T-cell (primary cell): Measurements from ENCODE around the gene CACNA1F. TPM values are rescaled to one million over a fixed set of nuclear protein-coding genes. Genes with fewer than 3 reads are reported as not detected.
"Not testable (repeated sequence)": the region's sequence is repeated elsewhere in the genome, so short reads cannot be mapped to it uniquely, and the experiment has no call there.

Experiments
- ATAC-seq, 4 experiments: fragments of 200-7000 bp in 3 of 4; fragments of 150-1000 bp in 1 of 4; cut with Tn5 transposase; replicated peaks in 1 of 4; 1 replicate in 3 of 4; 2 replicates in 1 of 4; pipeline ENCODE4 v1.10.0; 2021; ENCODE audit warnings: moderate library complexity in 3 of 4, mild to moderate bottlenecking in 2 of 4, moderate number of reproducible peaks in 1 of 4
- CTCF ChIA-PET, 2 donors: fragments of 300-600 bp; sonication (Branson Sonifier 250); formaldehyde crosslinking; loops; one replicate each; lab custom pipeline; 2022; ENCODE audit warnings: antibody characterized with exemption in 2 of 2; lab: Charles Lee
- POLR2A ChIA-PET, 2 donors: fragments of 300-600 bp; sonication (Branson Sonifier 250); formaldehyde crosslinking; loops; one replicate each; lab custom pipeline; 2022; ENCODE audit warnings: antibody characterized with exemption in 2 of 2; lab: Charles Lee
- DNase-seq, 35 experiments: peaks; one replicate each; pipeline versions ENCODE4 v3.0.0 to v3.0.0-alpha.2; 2013 to 2023
- H3K27ac ChIP-seq: one replicate; pipeline ENCODE4 v1.5.1; 2013; ENCODE audit warnings: low read length
- H3K27me3 ChIP-seq, 2 experiments: replicated peaks in 1 of 2; 1 replicate in 1 of 2; 2 replicates in 1 of 2; pipeline versions ENCODE4 v1.6.1 to v1.7.0; 2013; ENCODE audit warnings: low read length in 1 of 2, mixed read lengths in 1 of 2; ENCODE audit not compliant: control insufficient read depth in 2 of 2, insufficient read depth in 2 of 2; ENCODE audit errors: extremely low read depth in 1 of 2
- H3K36me3 ChIP-seq, 2 donors: 1 replicate in 1 of 2; 2 replicates in 1 of 2; pipeline versions ENCODE4 v1.6.1 to v1.7.0; 2013; ENCODE audit warnings: low read length in 1 of 2; ENCODE audit not compliant: control insufficient read depth in 2 of 2, insufficient read depth in 1 of 2; ENCODE audit errors: extremely low read depth in 1 of 2
- H3K4me1 ChIP-seq, 2 experiments: 1 replicate in 1 of 2; 2 replicates in 1 of 2; pipeline versions ENCODE4 v1.6.1 to v1.7.0; 2013; ENCODE audit warnings: low read length in 2 of 2, mixed read lengths in 1 of 2; ENCODE audit not compliant: insufficient read depth in 2 of 2, control insufficient read depth in 1 of 2; ENCODE audit errors: extremely low read depth in 1 of 2
- H3K4me3 ChIP-seq, 2 donors: 1 replicate in 1 of 2; 2 replicates in 1 of 2; pipeline versions ENCODE4 v1.5.1 to v1.7.0; 2013; ENCODE audit warnings: mild to moderate bottlenecking in 2 of 2, low read length in 1 of 2, moderate library complexity in 1 of 2; ENCODE audit not compliant: control insufficient read depth in 1 of 2; ENCODE audit errors: extremely low read depth in 1 of 2
- H3K9me3 ChIP-seq: 2 replicates; pipeline ENCODE4 v1.7.0; 2013
- H3K27ac Mint-ChIP-seq, 2 donors: one replicate each; pipeline ENCODE4 v1.8.0; 2020 to 2021; ENCODE audit warnings: mild to moderate bottlenecking in 2 of 2, mixed read lengths in 2 of 2
- H3K27me3 Mint-ChIP-seq, 2 donors: one replicate each; pipeline ENCODE4 v1.8.0; 2021 to 2022; ENCODE audit warnings: mixed read lengths in 2 of 2
- H3K36me3 Mint-ChIP-seq: one replicate; pipeline ENCODE4 v1.8.0; 2021; ENCODE audit warnings: mixed read lengths
- H3K4me1 Mint-ChIP-seq, 3 donors: one replicate each; pipeline ENCODE4 v1.8.0; 2020 to 2022; ENCODE audit warnings: mixed read lengths in 3 of 3, mild to moderate bottlenecking in 1 of 3
- H3K4me3 Mint-ChIP-seq, 3 donors: one replicate each; pipeline ENCODE4 v1.8.0; 2020 to 2022; ENCODE audit warnings: mild to moderate bottlenecking in 3 of 3, mixed read lengths in 3 of 3, moderate library complexity in 3 of 3
- H3K9me3 Mint-ChIP-seq, 3 donors: one replicate each; pipeline ENCODE4 v1.8.0; 2020 to 2022; ENCODE audit warnings: mixed read lengths in 3 of 3
- WGBS: methylation state at CpG from one replicate; pipeline ENCODE4 v1.1.5; 2013; ENCODE audit warnings: missing lambda C conversion rate; ENCODE audit not compliant: insufficient coverage; 5-methylcytosine and 5-hydroxymethylcytosine counted together
- total RNA-seq, 35 experiments: library from RNA in 6 of 35; stranded (reverse) in 6 of 35; fragments of 120-200 nt in 1 of 35; gene quantifications; one replicate each; pipeline versions ENCODE4 v1.2.1 to v1.2.4 and lab custom pipeline; 2013 to 2026

The CACNA1F gene
- total RNA-seq, 5 donors from 2014 or later (not counting 1 experiment from before 2014, with no cell fraction given) = 1.4 to 1.9 (median 1.6) TPM

DNA sequence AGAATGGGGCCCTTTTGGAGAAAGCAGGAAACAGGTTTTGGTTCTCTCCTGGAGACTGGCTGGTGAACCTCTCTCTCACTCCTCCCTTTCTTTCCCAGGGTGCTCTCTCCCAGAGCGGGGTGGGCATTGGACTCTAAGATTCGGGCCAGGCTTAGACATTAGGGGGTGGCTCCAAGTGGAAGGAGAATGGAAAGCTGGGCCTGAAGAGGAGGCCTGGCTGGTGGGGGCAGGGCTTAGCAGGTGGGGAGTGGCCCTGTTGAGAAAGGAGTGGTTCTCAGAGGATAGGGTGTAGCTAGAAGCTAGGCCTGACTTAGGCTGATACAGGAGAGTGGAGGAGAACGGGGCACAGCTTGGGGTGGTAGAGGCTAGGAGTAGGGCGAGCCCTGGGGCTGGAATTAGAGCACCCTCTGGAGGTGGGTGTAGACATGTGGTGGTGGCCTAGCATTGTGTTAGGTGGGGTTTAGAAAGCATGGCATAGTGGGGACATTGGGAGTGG, 55.8 kb downstream of the CACNA1F start:
- H3K4me3 Mint-ChIP-seq = no peak overlapping the region
- H3K36me3 ChIP-seq = peaks cover 5 to 24% of the 10 kb centered on the region in 2 donors

GRCh38 chrX:49176421-49177326, 56.5 kb downstream of the CACNA1F start:
- Histone ChIP-seq H3K9me3 (no peaks in the 10 kb centered on the region), H3K4me1 (peaks cover 0 to 17% of the 10 kb centered on the region in 2 experiments), H3K27ac (no peak overlapping the region), H3K36me3 (peaks cover 5 to 24% of the 10 kb centered on the region in 2 donors), H3K27me3 (no peaks in the 10 kb centered on the region), H3K4me3 (no peak overlapping the region)
- Mint-ChIP-seq H3K27ac (peak overlapping the region in 1 of 2 donors; percentile 67), H3K4me1 (peaks cover 10 to 31% (median 20%) of the 10 kb centered on the region in 3 donors), H3K9me3 (no peaks in the 10 kb centered on the region), H3K36me3 (peaks cover 28% of the 10 kb centered on the region), H3K4me3 (no peak overlapping the region), H3K27me3 (no peaks in the 10 kb centered on the region)
- POLR2A ChIA-PET = no interaction called here
- 83% methylated on average over 15 of the region's 27 CpGs for WGBS
- CTCF ChIA-PET = no interaction called here
- DNase-seq (no peak), ATAC-seq (no peak)

More for the DNA sequence above, 55.8 kb downstream of the CACNA1F start:
- peak; percentile 62 to 77 (median 72) for ATAC-seq
- Mint-ChIP-seq H3K4me1 (peaks cover 10 to 29% (median 20%) of the 10 kb centered on the region in 3 donors), H3K27ac (peak overlapping the region; percentile 36 to 69), H3K36me3 (peaks cover 31% of the 10 kb centered on the region), H3K27me3 (no peaks in the 10 kb centered on the region), H3K9me3 (no peaks in the 10 kb centered on the region)
- H3K4me3 ChIP-seq = no peak overlapping the region
- H3K27me3 ChIP-seq = no peaks in the 10 kb centered on the region
- peaks cover 0 to 17% of the 10 kb centered on the region in 2 experiments for H3K4me1 ChIP-seq
- WGBS = no CpG with 5 or more reads among the region's 4 CpGs
- H3K9me3 ChIP-seq = no peaks in the 10 kb centered on the region
- ChIA-PET POLR2A (interaction anchor here in 1 of 2 donors (0.6 kb wide), 1 partner anchor 57 kb away, joined by 3 read pairs; no protein-coding TSS in a partner anchor), CTCF (no interaction called here)
- peak in 1 of 35 experiments; percentile 42 for DNase-seq
- H3K27ac ChIP-seq = no peak overlapping the region

- POLR2A ChIA-PET = no interaction called here
- peak overlapping the region in 1 of 2 donors; percentile 36 for H3K27ac Mint-ChIP-seq
- Histone ChIP-seq H3K4me3 (no peak overlapping the region), H3K27ac (no peak overlapping the region), H3K4me1 (peaks cover 0 to 20% of the 10 kb centered on the region in 2 experiments), H3K36me3 (peaks cover 5 to 24% of the 10 kb centered on the region in 2 donors), H3K27me3 (no peaks in the 10 kb centered on the region), H3K9me3 (no peaks in the 10 kb centered on the region)
- peak overlapping the region in 1 of 3 donors; percentile 3 for H3K4me3 Mint-ChIP-seq
- DNase-seq (no peak), ATAC-seq (no peak)
- H3K4me1 Mint-ChIP-seq = peaks cover 10 to 31% (median 20%) of the 10 kb centered on the region in 3 donors
- CTCF ChIA-PET = no interaction called here
- no peaks in the 10 kb centered on the region for H3K9me3 Mint-ChIP-seq
- WGBS = 100% methylated on average over 14 of the region's 43 CpGs
- H3K27me3 Mint-ChIP-seq = no peaks in the 10 kb centered on the region
- H3K36me3 Mint-ChIP-seq = peaks cover 25% of the 10 kb centered on the region
Measured at GRCh38 chrX:49175435-49176274, 57.5 kb downstream of the CACNA1F start.

DNA sequence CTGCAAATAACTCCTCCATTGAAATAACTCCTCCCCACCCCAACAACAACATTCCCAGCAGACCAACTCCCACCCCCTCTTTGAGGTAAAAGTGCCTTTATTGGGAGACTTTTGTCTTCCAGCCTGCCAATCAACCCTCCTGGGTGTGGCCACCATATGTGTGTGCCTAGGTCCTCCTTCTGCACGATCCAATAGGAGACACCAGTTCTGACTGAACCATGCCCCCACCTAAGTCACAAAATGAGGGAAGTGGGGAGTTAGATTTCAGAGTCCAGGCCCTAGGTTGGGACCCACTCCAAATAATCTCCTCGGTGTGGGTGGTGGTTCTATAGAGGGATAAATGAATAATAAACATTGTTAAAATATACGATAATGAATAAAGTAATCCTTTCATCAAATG, 58.4 kb downstream of the CACNA1F start:
- Histone ChIP-seq H3K27me3 (no peaks in the 10 kb centered on the region), H3K4me3 (no peak overlapping the region), H3K4me1 (peaks cover 0 to 20% of the 10 kb centered on the region in 2 experiments), H3K36me3 (peaks cover 5 to 24% of the 10 kb centered on the region in 2 donors), H3K9me3 (no peaks in the 10 kb centered on the region), H3K27ac (no peak overlapping the region)
- ChIA-PET POLR2A (no interaction called here), CTCF (no interaction called here)
- WGBS = no CpG with 5 or more reads among the region's 3 CpGs
- no peak for ATAC-seq
- no peak for DNase-seq
- H3K9me3 Mint-ChIP-seq = no peaks in the 10 kb centered on the region
- no peaks in the 10 kb centered on the region for H3K27me3 Mint-ChIP-seq
- peaks cover 10 to 31% (median 20%) of the 10 kb centered on the region in 3 donors for H3K4me1 Mint-ChIP-seq
- no peak overlapping the region for H3K4me3 Mint-ChIP-seq
- H3K36me3 Mint-ChIP-seq = peaks cover 20% of the 10 kb centered on the region
- H3K27ac Mint-ChIP-seq = no peak overlapping the region

GRCh38 chrX:49173544-49173943, 59.6 kb downstream of the CACNA1F start:
- Mint-ChIP-seq H3K4me1 (peaks cover 15 to 35% (median 15%) of the 10 kb centered on the region in 3 donors), H3K4me3 (peak overlapping the region in 2 of 3 donors; percentile 83 to 88), H3K36me3 (peaks cover 14% of the 10 kb centered on the region)
- DNase-seq, H3K27me3 ChIP-seq, ATAC-seq, H3K27me3 Mint-ChIP-seq, H3K9me3 Mint-ChIP-seq, CTCF ChIA-PET, H3K4me3 ChIP-seq, H3K27ac Mint-ChIP-seq, H3K9me3 ChIP-seq, POLR2A ChIA-PET: not testable (repeated sequence)
- Histone ChIP-seq H3K27ac (peak overlapping the region; percentile 55), H3K4me1 (peaks cover 0 to 20% of the 10 kb centered on the region in 2 experiments), H3K36me3 (peaks cover 5 to 21% of the 10 kb centered on the region in 2 donors)
- 90% methylated on average over 2 of the region's 8 CpGs for WGBS
